ENCODE results near the gene KATNB1.
"Not testable (repeated sequence)": the region's sequence is repeated elsewhere in the genome, so short reads cannot be mapped to it uniquely, and the experiment has no call there.

The KATNB1 gene

DNA sequence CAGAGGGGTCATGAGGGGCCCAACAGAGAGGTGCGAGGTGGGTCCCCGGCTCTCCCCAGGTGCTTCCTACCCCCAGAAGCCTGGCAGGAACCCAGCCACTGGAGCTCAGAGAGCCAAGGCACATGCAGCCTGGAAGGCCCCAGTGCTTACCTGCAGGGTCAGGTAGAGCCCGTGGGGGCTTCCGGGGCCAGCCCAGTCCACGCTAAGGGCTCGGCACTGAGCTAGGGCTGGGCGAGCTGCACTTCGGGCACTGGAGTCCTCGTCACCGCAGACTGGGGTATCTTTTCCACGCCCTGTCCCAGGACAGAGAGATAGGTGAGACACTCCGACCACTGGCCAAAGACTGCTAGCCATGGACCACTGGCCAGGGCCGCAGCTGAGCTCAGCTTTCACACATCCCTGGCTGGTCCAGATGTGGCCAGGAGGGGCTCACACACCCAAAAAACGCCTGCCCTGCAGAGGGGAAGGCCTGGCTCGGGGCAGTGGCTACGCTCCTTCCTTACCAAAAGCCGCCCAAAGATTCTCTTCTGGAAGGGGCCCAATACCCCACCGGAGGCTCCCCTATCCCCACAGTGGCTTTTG is 59.4 kb downstream of the KATNB1 start:
- DNase-seq, result no peak

DNA sequence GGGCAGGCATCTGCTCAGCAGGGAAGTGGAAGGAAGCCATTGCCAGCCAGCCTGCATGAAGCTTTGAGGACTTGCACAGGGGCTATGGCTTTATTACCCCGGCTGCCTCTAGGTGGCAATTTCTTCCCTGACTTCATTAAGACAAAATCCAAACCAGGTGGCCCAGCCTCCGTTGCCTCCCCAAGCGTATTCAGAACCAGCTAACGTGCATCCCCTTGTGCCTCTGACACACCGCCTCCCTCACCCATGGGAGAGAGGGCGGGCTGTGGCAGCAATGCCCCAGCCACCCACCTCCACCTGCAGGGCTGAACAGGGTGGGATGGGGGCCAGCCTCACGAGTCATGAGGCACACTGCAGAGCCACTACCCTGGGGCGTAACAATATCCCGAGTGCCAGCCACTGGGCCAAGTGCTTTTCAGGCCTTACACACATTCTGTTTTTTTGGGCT is 59.9 kb downstream of the KATNB1 start:
- DNase-seq, result peak in 1 of 5 experiments; percentile 59

DNA sequence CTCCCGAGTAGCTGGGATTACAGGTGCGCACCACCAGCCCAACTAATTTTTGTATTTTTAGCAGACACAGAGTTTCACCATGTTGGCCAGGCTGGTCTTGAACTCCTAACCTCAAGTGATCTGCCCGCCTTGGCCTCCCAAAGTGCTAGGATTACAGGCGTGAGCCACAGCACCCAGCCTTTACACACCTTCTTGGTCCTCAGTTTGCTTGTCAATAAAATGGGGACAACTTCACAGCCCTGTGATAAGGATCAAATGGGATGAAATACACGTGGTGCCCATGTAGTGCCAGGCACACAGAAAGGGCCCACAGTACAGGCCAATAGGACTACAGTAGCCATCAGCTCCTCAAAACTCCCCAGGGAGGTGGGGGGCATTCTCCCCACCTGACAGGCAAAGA is 60.4 kb downstream of the KATNB1 start:
- not testable (repeated sequence) for DNase-seq

DNA sequence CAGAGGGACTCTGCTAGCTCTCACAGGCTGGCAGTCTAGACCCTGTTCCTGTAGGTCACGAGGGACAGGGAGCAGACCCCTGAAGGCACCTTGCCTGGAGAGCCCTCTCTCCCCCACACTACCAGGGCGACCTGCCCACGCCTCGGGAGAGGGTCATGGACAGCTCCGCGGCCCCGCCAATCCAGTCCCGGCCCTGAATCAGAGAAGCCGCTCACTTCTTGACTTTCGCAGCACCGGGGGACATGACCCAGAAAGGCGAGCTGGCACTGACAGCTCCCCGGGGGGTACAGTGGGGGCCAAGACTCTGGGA is 61.6 kb downstream of the KATNB1 start:
- no peak for DNase-seq

DNA sequence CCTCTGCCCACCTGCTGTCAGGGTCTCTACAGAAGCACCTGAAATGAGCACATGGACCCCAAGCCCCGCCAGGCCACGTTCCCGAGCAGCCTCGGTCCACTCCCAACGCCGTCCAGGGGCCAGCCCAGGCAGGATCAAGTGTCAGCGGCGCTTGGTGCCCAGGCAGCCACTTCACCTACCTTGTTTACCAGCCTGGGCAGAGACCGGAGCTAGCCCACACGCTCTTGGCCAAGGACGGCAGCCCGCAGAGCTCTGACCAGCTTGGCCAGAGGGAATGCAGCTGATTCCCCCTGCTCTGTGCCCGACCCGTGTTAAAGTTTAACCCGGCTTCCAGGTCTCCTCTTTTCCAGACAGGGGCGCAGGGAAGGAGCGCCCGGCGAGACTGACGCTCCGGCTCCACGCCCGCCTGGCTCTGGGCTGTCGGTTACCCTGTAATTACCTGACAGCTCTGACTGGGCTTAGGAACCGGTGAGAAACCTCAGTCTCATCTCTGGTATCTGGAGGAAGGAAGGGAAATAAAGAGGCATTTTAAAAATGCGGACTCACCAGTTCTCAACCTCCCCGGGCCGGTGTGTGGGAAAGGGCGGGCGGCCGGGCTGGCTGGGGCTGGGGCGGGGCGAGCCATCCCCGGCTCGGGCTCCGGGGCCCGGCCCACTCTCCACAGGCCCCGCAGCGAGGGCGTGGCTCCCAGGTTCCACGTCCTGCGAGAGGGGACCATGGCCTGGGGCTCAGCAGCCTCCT is 62.1 kb downstream of the KATNB1 start:
- DNase-seq, result no peak

DNA sequence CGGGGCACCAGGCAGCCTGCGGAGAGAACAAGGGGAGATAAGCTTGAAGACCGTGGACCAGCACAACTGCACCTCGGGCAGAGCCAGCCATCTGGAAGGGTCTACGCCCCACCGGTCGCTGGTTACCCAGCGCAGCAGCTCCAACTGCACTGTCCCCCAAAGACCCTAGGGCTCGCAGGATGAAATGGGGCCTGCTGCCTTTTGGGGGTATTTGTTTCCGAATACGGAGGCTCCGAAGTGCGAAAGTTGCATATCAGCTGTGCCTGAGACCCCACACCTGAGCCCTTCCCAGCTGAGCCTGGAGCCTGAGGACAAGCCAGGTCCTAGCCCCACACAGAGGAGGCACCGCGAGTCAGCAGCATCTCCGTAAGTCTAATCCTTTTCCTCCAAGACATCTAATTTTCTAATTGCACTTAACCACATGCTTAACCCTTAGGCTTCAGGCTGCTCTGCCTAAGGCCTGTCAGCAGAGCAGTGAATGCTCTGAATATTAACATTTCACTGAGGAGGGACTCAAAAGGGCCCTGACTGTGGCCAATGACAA is 62.8 kb downstream of the KATNB1 start:
- no peak for DNase-seq

DNA sequence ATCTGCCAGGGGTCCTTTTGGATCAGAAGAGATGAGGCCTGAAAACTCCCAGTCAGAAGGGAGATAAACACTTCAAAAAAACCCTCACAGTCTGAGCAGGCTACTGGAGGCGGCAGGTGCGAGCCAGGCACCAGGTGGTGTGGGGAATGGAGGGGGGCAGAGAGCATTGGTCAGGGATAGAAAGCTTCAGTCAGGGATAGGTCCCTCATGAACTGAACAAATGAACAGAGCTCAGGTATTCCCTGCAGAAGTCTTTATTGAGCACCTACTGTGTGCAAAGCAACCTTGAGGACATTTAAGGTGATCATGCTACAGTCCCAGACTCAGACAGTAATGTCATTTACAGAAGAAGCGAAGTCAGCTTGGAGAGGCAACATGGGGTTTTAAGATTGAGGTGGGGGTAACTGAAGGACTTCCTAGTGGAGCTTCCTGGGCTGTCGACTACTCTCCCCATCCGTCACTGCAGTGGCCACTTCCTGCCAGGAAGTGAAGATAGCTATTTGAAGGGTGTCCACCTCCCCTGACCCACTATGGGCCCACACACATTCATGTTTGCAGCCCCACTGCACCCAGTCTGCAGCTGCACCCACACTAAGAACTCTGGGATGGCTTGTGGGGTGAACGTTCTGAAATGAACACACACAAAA is 63.5 kb downstream of the KATNB1 start:
- DNase-seq, result no peak

DNA sequence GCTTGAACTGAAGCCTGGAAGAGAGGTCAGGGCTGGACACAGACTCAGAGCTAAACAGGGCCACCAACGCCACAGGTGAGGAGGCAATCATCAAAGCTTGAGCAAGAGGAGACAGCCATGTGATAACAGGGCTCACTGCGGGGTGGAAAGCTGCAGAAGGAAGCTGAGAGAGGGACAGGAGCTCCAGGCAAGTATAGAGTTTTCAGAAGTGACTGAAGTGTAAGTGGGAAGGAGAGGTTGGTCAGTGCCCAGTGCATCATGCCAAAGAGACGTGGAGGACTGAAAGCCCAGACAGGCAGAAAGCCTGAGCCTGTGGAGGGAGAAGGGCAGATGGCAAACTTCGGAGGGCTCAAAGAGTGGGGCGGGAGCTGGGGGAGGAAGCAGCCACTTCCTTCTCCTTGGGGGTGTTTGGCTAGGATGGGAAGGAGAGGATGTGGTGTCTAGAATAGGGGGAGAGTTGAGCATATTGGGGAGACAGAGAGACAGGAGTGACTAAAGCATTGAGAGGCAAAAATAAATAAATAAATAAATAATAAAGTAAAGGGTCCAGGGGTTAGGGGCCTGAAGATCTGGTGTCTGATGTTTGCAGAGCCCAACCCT is 64.1 kb downstream of the KATNB1 start:
- no peak for DNase-seq

DNA sequence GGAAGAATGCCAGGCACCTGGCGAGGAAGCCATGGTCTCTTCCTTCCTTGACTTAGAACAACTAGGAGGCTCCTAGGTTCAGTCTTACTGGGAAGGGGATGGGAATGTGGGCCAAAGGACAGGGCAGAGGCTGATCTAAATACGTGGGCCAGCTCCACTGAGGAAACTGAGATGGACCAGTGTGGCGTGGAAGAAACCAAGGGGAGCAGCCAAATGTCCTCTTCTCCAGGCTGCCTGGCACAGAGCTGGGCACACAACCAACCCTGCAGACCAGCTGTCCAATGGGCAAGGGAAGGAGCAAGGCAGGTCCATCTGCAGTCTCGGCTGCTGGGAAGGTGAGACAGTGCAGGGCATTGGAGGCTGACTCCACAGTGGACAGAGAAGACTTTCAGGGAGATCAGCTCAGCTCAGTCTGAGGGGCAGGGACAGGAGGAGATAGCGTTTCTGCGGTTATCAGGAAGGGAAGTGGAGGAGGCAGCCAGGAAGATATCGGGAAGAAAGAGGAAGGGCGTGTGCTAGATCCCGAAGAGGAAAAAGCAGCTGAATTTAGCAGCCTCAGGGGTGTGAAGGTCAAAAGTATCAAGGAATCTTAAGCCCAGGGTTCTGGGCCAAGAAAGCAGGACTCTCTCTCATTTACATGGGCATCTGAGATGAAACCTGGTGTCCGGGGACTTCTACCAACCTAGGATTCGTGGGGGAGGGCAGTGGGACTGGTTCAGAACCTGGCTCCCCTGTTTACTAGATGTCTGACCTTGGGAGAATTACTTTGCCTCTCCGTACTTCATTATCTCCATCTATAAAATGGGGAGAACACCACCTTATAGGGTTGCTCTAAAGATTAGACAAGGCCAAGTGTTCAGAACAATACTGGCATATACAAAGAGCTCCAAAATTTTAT is 64.9 kb downstream of the KATNB1 start:
- DNase-seq, result no peak

DNA sequence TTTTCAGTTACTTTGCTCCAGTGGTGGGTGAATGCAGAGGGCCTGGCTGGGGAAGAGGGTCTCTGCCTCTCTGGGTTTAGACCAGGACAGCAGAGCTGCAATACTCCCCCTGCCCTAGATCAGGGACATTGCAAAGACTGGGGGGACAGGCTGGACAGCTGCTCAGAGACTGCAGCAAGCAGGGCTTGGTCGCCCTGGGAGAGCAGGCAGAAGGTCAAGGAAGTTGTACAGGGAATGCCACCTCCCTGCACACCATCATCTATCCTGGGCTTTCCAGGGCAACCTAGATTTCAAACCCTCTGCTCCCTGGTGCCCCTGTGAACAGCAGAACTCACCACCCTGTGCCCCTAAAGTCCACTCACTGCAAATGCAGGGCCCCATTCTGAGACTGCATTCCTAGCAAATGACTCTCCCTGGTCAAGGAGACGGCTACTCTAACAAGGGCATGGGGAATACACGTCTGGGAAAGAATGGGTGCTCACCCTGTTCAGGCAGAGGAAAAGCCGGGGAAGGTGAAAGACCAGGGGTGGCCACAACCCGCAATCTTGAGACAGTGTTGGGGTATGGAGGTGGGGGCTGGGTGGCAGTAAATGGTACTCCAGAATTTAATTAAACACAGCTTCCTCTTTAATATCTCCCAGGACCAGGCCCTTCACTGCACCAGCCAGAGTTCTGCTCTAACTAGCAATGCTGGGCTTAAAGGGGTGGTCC is 65.7 kb downstream of the KATNB1 start:
- no peak for DNase-seq

DNA sequence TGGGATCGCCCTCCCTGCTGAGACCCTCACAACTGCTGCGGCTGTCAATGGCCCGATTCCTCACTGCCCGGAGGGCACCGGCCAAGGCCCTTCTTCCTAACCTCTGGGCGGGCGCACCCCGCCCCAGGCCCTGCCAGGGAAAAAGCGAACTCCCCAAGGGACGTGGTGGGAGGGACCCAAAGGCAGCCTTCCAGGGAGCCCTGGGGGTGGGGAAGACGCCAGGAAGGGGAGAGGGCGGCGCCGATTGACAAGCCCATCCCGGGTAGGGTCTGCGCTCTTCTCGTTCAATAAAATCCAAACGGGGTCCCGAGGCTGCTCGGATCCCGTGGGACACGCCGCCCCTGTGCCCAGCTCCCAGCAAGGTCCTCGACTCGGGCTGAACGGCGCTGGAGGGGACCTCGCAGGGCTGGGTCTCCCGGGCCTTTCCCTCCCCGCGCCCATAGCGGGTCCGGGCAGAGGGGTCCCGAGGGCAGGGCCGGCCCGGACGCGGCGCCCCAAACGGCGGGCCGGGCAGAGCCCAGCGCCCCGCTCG is 66.3 kb downstream of the KATNB1 start:
- DNase-seq, result no peak

DNA sequence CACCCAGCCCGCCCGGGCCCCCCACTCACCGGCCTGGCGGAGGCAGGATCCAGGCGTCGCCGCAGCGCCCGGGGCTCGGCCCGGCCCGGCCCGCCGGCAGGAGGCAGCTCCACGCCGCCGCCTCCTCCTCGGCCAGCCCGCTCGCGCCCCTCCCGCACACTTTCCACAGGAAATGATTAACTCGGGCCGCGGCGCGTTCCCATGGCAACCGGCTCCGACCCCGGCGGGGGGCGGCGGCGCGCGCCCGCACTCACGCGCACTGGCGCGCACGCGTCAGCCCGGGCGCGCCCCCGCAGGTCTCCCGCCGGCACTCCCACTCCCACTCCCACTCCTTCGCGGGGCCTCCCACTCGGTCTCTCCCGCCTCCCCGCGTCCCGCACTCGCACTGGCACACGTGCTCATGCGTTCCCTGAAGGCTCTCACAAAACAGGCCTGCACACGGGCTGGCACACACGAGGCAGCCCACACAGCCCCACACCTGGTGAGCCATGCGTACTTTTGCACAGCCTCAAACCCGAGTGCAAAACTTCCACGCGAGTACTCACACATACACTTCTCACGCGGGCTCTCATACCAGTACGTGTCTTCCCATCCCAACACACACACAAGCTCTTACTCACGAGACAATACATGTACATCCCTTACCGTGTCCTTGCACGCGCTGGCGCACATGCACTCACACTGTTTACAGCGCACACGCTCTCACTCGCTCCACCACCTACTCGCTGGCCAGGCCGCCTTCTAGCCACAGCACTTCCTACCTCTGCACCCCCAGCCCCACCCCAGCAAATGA is 67.0 kb downstream of the KATNB1 start, which contains the start of gene KIFC3:
Gene KIFC3, minus strand, starts transcription at position 151 of the 793 bp plus-strand sequence. CDS start 4,248 bp downstream, outside the sequence.
- peak in 4 of 5 experiments; percentile 18 to 68 (median 42) for DNase-seq

DNA sequence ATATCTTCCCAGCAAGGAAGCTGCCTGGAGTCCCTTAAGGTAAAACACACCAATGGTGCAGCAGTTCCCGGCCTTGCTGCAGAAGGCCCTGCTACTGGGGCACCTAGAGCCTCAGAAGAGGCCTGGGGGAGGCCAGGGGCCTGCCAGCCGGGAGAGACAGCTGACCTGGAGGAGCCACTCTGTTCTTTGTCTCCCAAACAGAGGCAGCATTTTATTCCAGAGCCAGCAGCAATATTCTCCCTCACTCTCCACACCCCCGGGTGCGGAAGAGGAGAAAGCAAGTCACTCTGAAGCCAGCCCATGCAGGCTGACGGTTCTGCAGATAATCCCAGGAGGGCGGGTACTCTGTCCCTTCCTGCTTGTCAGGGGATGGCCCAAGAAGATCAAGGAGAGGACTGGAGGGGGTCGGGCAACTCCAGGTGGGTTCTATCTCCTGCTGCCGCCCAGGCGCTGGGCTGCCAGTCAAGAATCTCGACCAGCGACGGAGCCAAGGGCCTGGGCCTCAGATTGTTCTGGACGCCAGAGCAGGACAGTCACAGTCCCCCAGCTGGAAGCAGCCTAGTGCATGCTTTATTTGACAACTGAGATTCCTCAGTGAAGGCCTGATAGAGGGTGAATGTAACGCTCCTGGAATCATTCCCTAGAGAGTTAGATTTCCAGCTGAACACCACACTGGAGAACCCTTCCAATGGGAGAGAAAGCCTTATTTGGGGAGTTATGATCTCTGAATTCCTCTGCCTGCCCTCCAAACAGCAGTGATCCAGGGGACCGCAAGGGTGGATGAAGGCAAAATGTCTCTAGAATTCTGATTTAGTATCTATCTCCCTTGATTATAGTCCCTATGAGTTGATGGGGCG is 67.8 kb downstream of the KATNB1 start:
- DNase-seq, result no peak

DNA sequence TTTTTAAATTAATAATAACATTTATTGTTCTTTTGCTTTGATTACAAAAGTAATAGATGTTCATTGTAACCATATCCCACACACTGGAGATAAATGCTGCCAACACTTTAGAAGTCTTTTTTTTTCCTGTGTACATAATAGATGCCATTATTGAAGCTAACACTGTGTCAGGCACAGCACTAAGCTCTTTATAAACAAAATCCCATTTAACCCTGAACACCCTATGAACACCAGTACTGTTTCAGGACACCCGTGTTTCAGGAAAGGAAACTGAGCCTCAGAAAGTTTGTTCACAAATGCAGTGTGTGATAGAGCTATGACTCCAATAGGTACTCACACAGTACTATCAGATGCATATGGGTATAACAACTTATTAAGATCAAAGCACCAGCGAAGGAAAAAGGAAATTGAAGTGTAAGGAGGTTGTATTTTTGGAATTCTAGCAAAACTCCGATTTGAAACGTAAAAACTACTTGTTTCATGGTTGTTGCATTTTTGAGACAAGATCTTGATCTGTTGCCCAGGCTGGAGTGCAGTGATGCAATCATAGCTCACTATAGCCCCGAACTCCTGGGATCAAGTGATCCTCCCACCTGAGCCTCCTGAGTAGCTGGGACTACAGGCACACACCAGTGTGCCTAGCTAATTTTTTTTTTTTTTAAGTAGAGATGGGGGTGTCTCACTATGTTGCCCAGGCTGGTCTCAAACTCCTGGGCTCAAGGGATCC is 68.7 kb downstream of the KATNB1 start:
- DNase-seq, result no peak

DNA sequence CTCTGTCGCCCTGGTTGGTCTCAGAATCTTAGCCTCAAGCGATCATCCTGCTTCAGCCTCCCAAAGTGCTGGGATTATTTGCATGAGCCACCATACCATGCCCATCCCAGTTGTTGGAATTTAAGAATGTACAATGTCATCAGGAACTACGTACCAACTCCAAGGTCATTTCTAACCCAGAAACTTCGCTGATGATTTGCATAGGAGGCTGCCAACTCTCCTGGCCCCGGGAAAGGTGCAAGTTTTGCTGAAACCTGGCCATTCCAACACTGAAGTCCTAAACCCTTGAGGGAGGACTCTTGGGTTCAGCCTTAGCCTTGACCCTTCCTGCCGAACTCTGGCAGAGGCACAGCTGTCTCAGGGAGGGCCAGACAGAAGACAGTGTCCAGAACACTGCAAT is 69.6 kb downstream of the KATNB1 start:
- no peak for DNase-seq
